C1 segment of cervical spinal cord (tissue), 14 donors: ENCODE results near the gene PALLD.
"Not testable (repeated sequence)": the region's sequence is repeated elsewhere in the genome, so short reads cannot be mapped to it uniquely, and the experiment has no call there.

Experiments
- DNase-seq, 14 donors: peaks; one replicate each; lab custom pipeline; 2025; lab: John Stamatoyannopoulos, UW

The PALLD gene

GRCh38 chr4:168702581-168703087, 205.8 kb downstream of the PALLD start:
- not testable (repeated sequence) for DNase-seq

DNA sequence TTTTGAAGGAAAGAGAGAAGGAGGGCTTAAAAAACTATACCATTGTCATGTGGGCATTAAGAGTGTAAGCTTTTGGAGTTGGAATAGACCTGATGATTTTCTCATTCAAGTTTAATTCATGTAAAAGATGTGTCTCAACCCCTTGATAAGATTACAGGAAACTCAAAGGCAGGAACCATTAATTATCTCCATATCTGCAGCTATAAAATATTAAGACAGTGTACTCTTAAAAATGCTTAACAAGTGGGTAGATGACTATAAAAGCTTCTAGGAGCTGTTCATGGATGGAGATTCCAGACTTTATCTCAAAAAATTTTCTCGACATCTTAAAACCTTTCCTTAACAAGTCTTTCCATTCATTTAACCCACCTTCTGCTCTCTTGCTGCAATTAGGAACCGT, 208.3 kb downstream of the PALLD start:
- DNase-seq: no peak

- no peak for DNase-seq
Observed at GRCh38 chr4:168707205-168707604, 210.4 kb downstream of the PALLD start.

- DNase-seq: no peak
Observed at GRCh38 chr4:168708108-168708507, 211.3 kb downstream of the PALLD start.

- peak in 1 of 14 donors; percentile 6 for DNase-seq
Observed at GRCh38 chr4:168710353-168710946, 213.6 kb downstream of the PALLD start.

DNA sequence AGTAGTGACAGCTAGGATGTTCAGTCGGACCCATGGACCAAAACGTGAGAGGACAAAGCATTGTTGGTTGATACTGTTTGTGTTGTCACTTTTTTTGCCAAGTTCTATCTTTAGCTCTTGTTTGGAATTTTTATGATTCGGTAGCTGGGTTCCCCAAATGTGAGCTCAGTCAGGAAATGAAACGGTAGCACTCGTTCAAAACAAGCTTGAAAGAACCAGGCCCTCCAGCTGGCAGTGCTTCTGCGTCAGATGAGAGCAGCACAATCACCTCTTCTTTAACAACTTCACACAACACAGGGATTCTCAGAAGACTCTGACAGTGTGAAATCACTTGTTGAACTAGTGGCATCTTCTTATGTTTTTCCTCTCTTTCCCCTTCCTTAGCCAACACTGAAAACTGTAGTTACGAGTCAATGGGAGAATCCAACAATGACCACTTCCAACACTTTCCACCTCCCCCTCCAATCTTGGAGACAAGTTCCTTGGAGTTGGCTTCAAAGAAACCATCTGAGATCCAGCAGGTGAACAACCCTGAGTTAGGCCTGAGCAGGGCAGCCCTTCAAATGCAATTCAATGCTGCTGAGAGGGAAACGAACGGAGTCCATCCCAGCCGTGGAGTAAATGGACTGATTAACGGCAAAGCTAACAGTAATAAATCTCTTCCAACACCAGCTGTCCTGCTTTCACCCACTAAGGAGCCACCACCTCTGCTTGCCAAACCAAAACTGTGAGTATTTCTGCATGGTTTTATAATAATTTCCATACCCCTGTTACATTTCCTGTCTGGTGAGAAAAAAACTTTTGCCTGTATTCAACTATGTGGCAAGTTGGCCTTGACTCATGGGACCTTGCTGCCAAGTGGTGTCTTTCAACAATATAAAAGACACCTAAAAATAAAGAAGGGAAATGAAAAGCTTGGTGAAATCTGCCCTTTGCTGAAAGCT, 214.6 kb downstream of the PALLD start:
- DNase-seq: no peak

DNA sequence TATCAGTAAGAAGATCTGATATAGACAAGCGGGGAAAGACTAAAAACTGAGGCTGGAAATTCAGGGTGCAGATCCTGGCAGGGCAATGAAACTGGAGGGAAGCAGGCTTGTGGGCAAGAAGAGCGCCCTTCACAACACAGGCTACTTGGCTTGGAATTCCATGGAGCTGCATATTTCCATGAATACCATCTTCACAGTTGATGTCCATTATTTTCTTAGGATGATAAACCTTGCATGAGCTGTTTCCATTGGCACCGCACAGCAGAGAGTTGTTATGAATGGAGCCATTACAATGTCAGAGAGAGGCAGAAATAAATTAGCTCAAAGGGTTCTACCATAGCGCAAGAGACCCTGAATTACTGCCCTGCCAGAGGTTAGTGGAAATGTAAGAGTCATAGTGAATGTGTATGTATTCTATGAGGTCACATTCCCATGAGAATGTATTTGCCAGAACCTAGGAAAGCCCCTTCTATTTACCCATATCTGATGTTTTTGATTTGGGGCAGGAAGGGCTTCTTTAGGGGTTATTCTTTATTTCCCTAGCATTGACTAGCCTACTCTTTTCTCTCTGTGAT, 215.6 kb downstream of the PALLD start:
- DNase-seq: no peak

GRCh38 chr4:168713253-168713652, 216.4 kb downstream of the PALLD start:
- DNase-seq: no peak

GRCh38 chr4:168715896-168716295, 219.0 kb downstream of the PALLD start:
- DNase-seq: no peak

DNA sequence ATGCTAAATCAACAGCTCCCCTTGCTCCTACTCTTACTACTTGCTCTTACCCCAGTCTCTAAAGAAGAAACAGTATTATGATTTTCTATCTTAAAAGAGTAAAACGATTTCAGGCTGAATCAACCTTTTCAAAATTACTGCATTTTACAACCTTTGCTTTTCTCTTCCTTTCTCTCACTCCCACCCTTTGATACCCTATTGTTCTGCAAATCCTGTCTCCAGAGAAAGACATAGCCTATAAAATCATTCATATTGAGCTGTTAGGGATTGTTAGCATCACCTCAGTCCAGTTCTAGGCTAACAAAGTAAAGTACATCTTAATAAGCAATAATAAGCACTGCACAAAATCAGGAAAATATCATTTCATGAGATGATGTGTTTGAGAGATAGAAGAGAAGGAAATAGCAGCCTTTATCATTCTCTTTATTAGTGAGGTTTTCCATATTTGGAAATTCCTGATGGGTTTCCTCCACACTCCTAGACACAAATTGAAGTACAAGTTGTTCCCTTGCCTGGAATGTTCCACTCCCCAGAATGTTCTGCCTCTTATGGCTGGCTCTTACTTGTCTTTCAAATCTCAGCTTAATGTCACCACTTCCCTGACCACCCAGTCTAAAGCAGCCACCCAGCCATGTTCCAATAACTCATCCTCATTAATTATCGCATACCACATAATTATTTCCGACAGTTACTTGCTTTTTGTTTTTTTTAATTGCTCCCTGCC, 219.7 kb downstream of the PALLD start:
- DNase-seq: no peak

GRCh38 chr4:168717847-168718246, 221.0 kb downstream of the PALLD start:
- no peak for DNase-seq

DNA sequence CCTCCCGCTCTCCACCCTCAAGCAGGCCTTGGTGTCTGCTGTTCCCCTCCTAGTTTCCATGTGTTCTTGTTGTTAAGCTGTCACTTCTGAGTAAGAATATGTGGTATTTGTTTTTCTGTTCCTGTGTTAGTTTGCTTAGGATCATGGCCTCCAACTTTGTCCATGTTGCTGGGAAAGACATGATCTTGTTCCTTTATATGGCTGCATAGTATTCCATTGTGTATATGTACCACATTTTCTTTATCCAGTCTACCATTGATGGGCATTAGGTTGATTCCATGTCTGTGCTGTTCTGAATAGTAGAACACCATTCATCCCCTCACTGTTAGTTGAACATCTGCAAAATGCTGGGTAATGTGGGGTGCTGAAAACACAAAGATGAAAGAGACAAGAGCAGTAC, 222.9 kb downstream of the PALLD start:
- DNase-seq: no peak

DNA sequence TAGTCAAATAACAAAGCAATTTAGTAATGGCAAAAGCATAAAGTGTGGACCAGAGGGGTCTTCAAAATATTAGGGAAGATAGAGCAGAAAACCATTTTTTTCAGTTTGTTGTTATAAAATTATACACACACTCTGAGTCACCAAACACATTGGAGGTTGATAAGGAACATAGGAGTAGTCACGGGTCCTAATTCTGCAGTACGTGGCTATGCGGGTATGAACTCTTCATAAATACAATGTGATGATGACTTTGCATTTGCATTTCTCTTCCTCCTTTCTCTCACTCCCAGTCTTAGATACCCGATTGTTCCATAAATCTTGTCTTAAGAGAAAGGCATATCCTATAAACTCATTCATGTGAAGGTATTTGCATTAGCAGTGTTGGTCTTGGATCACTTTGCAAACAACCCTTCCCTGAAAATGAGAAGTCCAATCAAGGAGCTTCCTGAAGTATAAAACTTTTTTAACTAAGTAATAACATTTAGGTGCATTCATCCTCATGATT, 223.6 kb downstream of the PALLD start:
- DNase-seq: no peak

- DNase-seq: no peak
Observed at GRCh38 chr4:168722391-168722790, 225.5 kb downstream of the PALLD start.

GRCh38 chr4:168723020-168723419, 226.2 kb downstream of the PALLD start:
- DNase-seq: no peak

DNA sequence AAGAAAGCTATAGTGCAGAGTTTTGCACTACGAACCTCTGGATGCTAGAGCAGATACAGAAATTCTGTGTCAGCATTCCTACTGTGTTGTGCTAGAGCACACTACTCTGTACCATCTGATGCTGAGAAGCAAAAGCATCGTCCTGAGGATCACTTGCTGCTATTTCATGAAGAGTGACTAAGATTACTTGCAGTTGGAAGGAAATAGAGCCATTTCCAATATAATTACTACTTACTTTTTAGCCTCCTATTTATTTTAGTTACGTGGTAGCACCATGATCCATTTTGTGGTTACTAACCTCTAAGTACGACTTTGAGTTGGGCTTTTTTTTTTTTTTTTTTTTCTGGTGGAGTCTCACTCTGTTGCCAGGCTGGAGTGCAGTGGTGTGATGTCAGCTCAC, 226.7 kb downstream of the PALLD start:
- no peak for DNase-seq

DNA sequence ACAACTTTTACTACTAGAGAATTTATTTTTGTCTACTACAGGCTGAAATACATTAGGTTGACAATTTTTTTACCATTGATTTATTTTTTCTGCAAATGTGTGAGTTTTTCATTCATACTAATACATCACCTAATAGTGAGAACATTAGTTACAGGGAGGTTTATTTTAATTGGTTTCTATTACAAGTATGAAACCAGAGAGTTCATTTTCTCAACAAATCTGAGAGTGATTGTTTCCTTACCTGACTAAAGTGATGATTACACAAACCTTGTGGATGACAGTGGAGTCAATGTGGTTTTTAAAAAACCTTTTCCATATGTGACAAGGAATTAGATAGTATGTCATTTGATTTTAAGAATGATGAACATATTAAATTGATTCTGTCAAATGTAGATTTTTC, 227.4 kb downstream of the PALLD start:
- no peak for DNase-seq

- DNase-seq: no peak
Observed at GRCh38 chr4:168724686-168725411, 228.0 kb downstream of the PALLD start.

GRCh38 chr4:168725930-168726329, 229.1 kb downstream of the PALLD start:
- DNase-seq: no peak

DNA sequence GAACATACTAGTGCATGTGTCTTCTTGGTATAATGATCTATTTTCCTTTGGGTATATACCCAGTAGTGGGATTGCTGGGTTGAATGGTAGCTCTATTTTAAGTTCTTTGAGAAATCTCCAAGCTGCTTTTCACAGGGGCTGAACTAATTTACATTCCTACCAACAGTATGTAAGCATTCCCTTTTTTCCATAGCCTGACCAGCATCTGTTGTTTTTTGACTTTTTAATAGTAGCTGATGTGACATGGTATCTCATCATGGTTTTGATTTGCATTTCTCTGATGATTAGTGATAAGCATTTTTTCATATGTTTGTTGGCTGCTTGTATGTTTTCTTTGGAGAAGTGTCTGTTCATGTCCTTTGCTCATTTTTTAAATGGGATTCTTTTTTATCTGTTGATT, 230.3 kb downstream of the PALLD start:
- not testable (repeated sequence) for DNase-seq
